HCT116 (cell line): ENCODE results near the gene LRRC4. TPM values are rescaled to one million over a fixed set of nuclear protein-coding genes. Genes with fewer than 3 reads are reported as not detected.

Source experiments
- ATAC-seq: fragments of 200-7000 bp; cut with Tn5 transposase; 2 replicates; pipeline ENCODE4 v1.9.1; 2020; ENCODE audit warnings: mild to moderate bottlenecking, moderate library complexity
- BruUV-seq: library from RNA; stranded (reverse); fragments of 400-500 nt; replicated peaks from 2 replicates; lab custom pipeline; 2021; lab: Mats Ljungman, UMichigan
- CTCF ChIA-PET: fragments of 300-600 bp; sonication (Branson Sonifier 250); formaldehyde crosslinking; loops from one replicate; lab custom pipeline; 2021; ENCODE audit warnings: antibody characterized with exemption; lab: Charles Lee
- POLR2A ChIA-PET: fragments of 300-600, 350-600 bp; sonication (Branson Sonifier 250); formaldehyde crosslinking; loops from one replicate; lab custom pipeline; 2021; ENCODE audit warnings: antibody characterized with exemption; lab: Charles Lee
- RAD21 ChIA-PET, 2 experiments: fragments of 300-600 bp; sonication (Branson Sonifier 250); formaldehyde crosslinking; loops; one replicate each; lab custom pipeline; 2023; ENCODE audit warnings: low total read pairs in 2 of 2; ENCODE audit not compliant: uncharacterized antibody in 2 of 2, unreplicated experiment in 2 of 2, low non-redundant PET in 1 of 2; lab: Charles Lee
- DNase-seq: peaks from one replicate; pipeline ENCODE4 v3.0.0-alpha.2; 2010; ENCODE audit warnings: low read depth, low spot score
- H2AFZ ChIP-seq: fragments of 200-600 bp; shearing (Covaris generic), sonication (generic); 2 replicates; pipeline ENCODE4 v1.6.1; 2017; ENCODE audit warnings: low read depth, mixed run types, mixed read lengths, antibody characterized with exemption, low read length; ENCODE audit not compliant: poor library complexity, severe bottlenecking
- H3K27ac ChIP-seq: 2 replicates; pipeline ENCODE4 v1.5.1; 2012; ENCODE audit warnings: low read depth, low read length
- H3K27me3 ChIP-seq: fragments of 200-600 bp; sonication (generic); 2 replicates; pipeline ENCODE4 v1.6.1; 2016; ENCODE audit warnings: mixed run types, low read length, mixed read lengths; ENCODE audit not compliant: insufficient read depth
- H3K36me3 ChIP-seq, 2 experiments: fragments of 200-500 bp in 1 of 2; fragments of 200-600 bp in 1 of 2; sonication (Bioruptor generic) in 1 of 2; sonication (generic) in 1 of 2; 2 replicates each; pipeline versions ENCODE4 v1.5.1 to v1.6.1; 2014 to 2016; ENCODE audit warnings: low read length in 2 of 2, inconsistent platforms in 1 of 2, mixed read lengths in 1 of 2, mixed run types in 1 of 2; ENCODE audit not compliant: insufficient read depth in 2 of 2, control insufficient read depth in 1 of 2
- H3K4me1 ChIP-seq, 2 experiments: fragments of 200-600 bp in 1 of 2; sonication (generic) in 1 of 2; 2 replicates each; pipeline versions ENCODE4 v1.5.1 to v1.6.1; 2012 to 2017; ENCODE audit warnings: low read length in 2 of 2, inconsistent platforms in 1 of 2, mild to moderate bottlenecking in 1 of 2, mixed read lengths in 1 of 2, mixed run types in 1 of 2, moderate library complexity in 1 of 2; ENCODE audit not compliant: insufficient read depth in 2 of 2, control insufficient read depth in 1 of 2
- H3K4me2 ChIP-seq: fragments of 200-600 bp; sonication (generic); 2 replicates; pipeline ENCODE4 v1.6.1; 2017; ENCODE audit warnings: mixed run types, low read length, mixed read lengths
- H3K4me3 ChIP-seq, 2 experiments: fragments of 200-600 bp in 1 of 2; sonication (generic) in 1 of 2; replicated peaks in 1 of 2; 2 replicates each; pipeline ENCODE4 v1.5.1; 2011 to 2016; ENCODE audit warnings: low read length in 2 of 2, control low read depth in 1 of 2, low read depth in 1 of 2, mild to moderate bottlenecking in 1 of 2, mixed read lengths in 1 of 2, mixed run types in 1 of 2
- H3K79me2 ChIP-seq: fragments of 200-600 bp; sonication (generic); 2 replicates; pipeline ENCODE4 v1.6.1; 2017; ENCODE audit warnings: mild to moderate bottlenecking, mixed run types, low read length, moderate library complexity, mixed read lengths; ENCODE audit not compliant: insufficient read depth
- H3K9ac ChIP-seq: fragments of 200-600 bp; sonication (generic); 2 replicates; pipeline ENCODE4 v1.6.1; 2016; ENCODE audit warnings: low read length, mixed read lengths
- H3K9me2 ChIP-seq: fragments of 200-600 bp; sonication (generic), shearing (Covaris generic); 2 replicates; pipeline ENCODE4 v1.6.1; 2017; ENCODE audit warnings: mixed run types, mild to moderate bottlenecking, moderate library complexity; ENCODE audit not compliant: insufficient read depth
- H3K9me3 ChIP-seq, 2 experiments: fragments of 200-500 bp in 1 of 2; fragments of 200-600 bp in 1 of 2; sonication (Bioruptor generic) in 1 of 2; sonication (generic) in 1 of 2; 2 replicates each; pipeline ENCODE4 v1.6.1; 2014 to 2017; ENCODE audit warnings: low read length in 2 of 2, mixed read lengths in 2 of 2, inconsistent platforms in 1 of 2, low read depth in 1 of 2, mild to moderate bottlenecking in 1 of 2, mixed run types in 1 of 2, moderate library complexity in 1 of 2; ENCODE audit not compliant: control insufficient read depth in 1 of 2, insufficient read depth in 1 of 2
- H4K20me1 ChIP-seq: fragments of 200-600 bp; sonication (generic), shearing (Covaris generic); 2 replicates; pipeline ENCODE4 v1.6.1; 2017; ENCODE audit warnings: mixed run types, mild to moderate bottlenecking, moderate library complexity; ENCODE audit not compliant: insufficient read depth
- ATF3 ChIP-seq: IDR thresholded peaks from 2 replicates; pipeline ENCODE4 v1.6.1; 2012
- CBX3 ChIP-seq: IDR thresholded peaks from 2 replicates; pipeline ENCODE4 v1.6.1; 2012; ENCODE audit warnings: low read depth
- CEBPB ChIP-seq: IDR thresholded peaks from 2 replicates; pipeline ENCODE4 v1.6.1; 2012; ENCODE audit warnings: low read depth
- ELF1 ChIP-seq: IDR thresholded peaks from 2 replicates; pipeline ENCODE4 v1.6.1; 2012; ENCODE audit warnings: low read depth, borderline replicate concordance
- EZH2 ChIP-seq: fragments of 200-600 bp; sonication (generic); IDR thresholded peaks from 2 replicates; pipeline ENCODE4 v1.6.1; 2017; ENCODE audit warnings: antibody characterized with exemption, mixed run types
- EZH2phosphoT487 ChIP-seq: fragments of 200-600 bp; IDR thresholded peaks from 2 replicates; pipeline ENCODE4 v1.6.1; 2018; ENCODE audit warnings: antibody characterized with exemption, borderline replicate concordance
- FOSL1 ChIP-seq: IDR thresholded peaks from 2 replicates; pipeline ENCODE4 v1.6.1; 2012; ENCODE audit warnings: low read depth
- JUND ChIP-seq: IDR thresholded peaks from 2 replicates; pipeline ENCODE4 v1.6.1; 2012
- MAX ChIP-seq: IDR thresholded peaks from 2 replicates; pipeline ENCODE4 v1.6.1; 2012
- RAD21 ChIP-seq: IDR thresholded peaks from 2 replicates; pipeline ENCODE4 v1.6.1; 2012; ENCODE audit warnings: low read depth, mild to moderate bottlenecking
- SIN3A ChIP-seq: IDR thresholded peaks from 2 replicates; pipeline ENCODE4 v1.6.1; 2012; ENCODE audit warnings: low read depth
- SP1 ChIP-seq: IDR thresholded peaks from 2 replicates; pipeline ENCODE4 v1.6.1; 2012; ENCODE audit warnings: low read depth
- SRF ChIP-seq: IDR thresholded peaks from 2 replicates; pipeline ENCODE4 v1.6.1; 2012; ENCODE audit warnings: low read depth
- TCF7L2 ChIP-seq: IDR thresholded peaks from 2 replicates; pipeline ENCODE4 v1.7.0; 2011; ENCODE audit warnings: borderline replicate concordance, inconsistent platforms; ENCODE audit not compliant: insufficient read depth, insufficient read length; ENCODE audit errors: extremely low read depth
- YY1 ChIP-seq: IDR thresholded peaks from 2 replicates; pipeline ENCODE4 v1.6.1; 2011; ENCODE audit warnings: low read length, low read depth, moderate library complexity, mild to moderate bottlenecking; ENCODE audit not compliant: insufficient replicate concordance; ENCODE audit errors: extremely low read depth
- ZBTB33 ChIP-seq: IDR thresholded peaks from 2 replicates; pipeline ENCODE4 v1.6.1; 2011; ENCODE audit warnings: mild to moderate bottlenecking, low read length, moderate library complexity; ENCODE audit not compliant: insufficient replicate concordance; ENCODE audit errors: extremely low read depth
- ZNF274 ChIP-seq: fragments of 200-500 bp; sonication (Bioruptor generic); IDR thresholded peaks from 2 replicates; pipeline ENCODE4 v1.6.1; 2014; ENCODE audit warnings: mild to moderate bottlenecking, low read depth, low read length, inconsistent platforms
- intact Hi-C: fragments of 100-400 bp; cut with micrococcal nuclease; formaldehyde crosslinking; loops from 2 replicates; pipeline ENCODE4 v1.10.0; 2022
- total RNA-seq: library from RNA; stranded (reverse); gene quantifications from one replicate; pipeline ENCODE4 v1.2.1, GENCODE V29; 2021; ENCODE audit not compliant: unreplicated experiment

LRRC4 gene
- total RNA-seq, 1 experiment from 2014 or later, result not detected

- Histone ChIP-seq H3K9me2 (no peaks in the 10 kb centered on the region), H3K4me3 (no peak overlapping the region), H3K27me3 (no peaks in the 10 kb centered on the region), H3K27ac (no peak overlapping the region), H3K4me2 (no peak overlapping the region), H3K9me3 (no peaks in the 10 kb centered on the region), H3K79me2 (no peaks in the 10 kb centered on the region), H4K20me1 (no peaks in the 10 kb centered on the region), H3K36me3 (no peaks in the 10 kb centered on the region), H3K4me1 (no peaks in the 10 kb centered on the region), H2AFZ (no peak overlapping the region), H3K9ac (no peak overlapping the region)
- TF ChIP-seq YY1, result no peak
- no peak for TF ChIP-seq CEBPB
- TF ChIP-seq JUND, result no peak
- no peak for TF ChIP-seq SRF
- TF ChIP-seq SIN3A, result no peak
- TF ChIP-seq MAX, result no peak
- TF ChIP-seq RAD21, result no peak
- no peak for TF ChIP-seq ATF3
- ATAC-seq (no peak), DNase-seq (no peak)
- CTCF ChIA-PET, result no interaction called here
- RAD21 ChIA-PET, result no interaction called here
- POLR2A ChIA-PET, result no interaction called here
- intact Hi-C loops, result no loop called here
- BruUV-seq, result no TSS peak
Measured at GRCh38 chr7:128065872-128066271, 34.6 kb upstream of the LRRC4 start.

- ATAC-seq, result no peak
- no peaks in the 10 kb centered on the region for H3K9me2 ChIP-seq
- H3K27ac ChIP-seq, result no peak overlapping the region
- POLR2A ChIA-PET, result no interaction called here
- no peaks in the 10 kb centered on the region for H3K9me3 ChIP-seq
- CTCF ChIA-PET, result no interaction called here
- H3K27me3 ChIP-seq, result no peaks in the 10 kb centered on the region
- BruUV-seq, result no TSS peak
- RAD21 ChIA-PET, result no interaction called here
- DNase-seq, result no peak
- H3K4me1 ChIP-seq, result no peaks in the 10 kb centered on the region
- H2AFZ ChIP-seq, result no peak overlapping the region
- H3K9ac ChIP-seq, result no peak overlapping the region
- intact Hi-C loops, result no loop called here
- no peak overlapping the region for H3K4me3 ChIP-seq
- no peak overlapping the region for H3K4me2 ChIP-seq
- no peaks in the 10 kb centered on the region for H4K20me1 ChIP-seq
- no peaks in the 10 kb centered on the region for H3K79me2 ChIP-seq
- no peaks in the 10 kb centered on the region; a peak in 1 of 4 replicates for H3K36me3 ChIP-seq
- TF ChIP-seq EZH2phosphoT487 (no peak), SIN3A (no peak), ZBTB33 (no peak), EZH2 (no peak), SP1 (no peak), ELF1 (no peak), CBX3 (no peak), ATF3 (no peak), TCF7L2 (no peak), FOSL1 (no peak), MAX (no peak), ZNF274 (no peak)
Measured at GRCh38 chr7:128063088-128063487, 31.9 kb upstream of the LRRC4 start.
